HG03521 (cell line): ENCODE data around the gene TRAM1L1.
A peak's percentile ranks its signal among the peaks of the same experiment; 100 is the strongest.

ENCODE experiments used
- ATAC-seq: cut with Tn5 transposase; IDR thresholded peaks from one replicate; pipeline ENCODE4 v1.9.1; 2021; ENCODE audit warnings: mild to moderate bottlenecking, moderate library complexity; ENCODE audit not compliant: unreplicated experiment

Gene TRAM1L1

DNA sequence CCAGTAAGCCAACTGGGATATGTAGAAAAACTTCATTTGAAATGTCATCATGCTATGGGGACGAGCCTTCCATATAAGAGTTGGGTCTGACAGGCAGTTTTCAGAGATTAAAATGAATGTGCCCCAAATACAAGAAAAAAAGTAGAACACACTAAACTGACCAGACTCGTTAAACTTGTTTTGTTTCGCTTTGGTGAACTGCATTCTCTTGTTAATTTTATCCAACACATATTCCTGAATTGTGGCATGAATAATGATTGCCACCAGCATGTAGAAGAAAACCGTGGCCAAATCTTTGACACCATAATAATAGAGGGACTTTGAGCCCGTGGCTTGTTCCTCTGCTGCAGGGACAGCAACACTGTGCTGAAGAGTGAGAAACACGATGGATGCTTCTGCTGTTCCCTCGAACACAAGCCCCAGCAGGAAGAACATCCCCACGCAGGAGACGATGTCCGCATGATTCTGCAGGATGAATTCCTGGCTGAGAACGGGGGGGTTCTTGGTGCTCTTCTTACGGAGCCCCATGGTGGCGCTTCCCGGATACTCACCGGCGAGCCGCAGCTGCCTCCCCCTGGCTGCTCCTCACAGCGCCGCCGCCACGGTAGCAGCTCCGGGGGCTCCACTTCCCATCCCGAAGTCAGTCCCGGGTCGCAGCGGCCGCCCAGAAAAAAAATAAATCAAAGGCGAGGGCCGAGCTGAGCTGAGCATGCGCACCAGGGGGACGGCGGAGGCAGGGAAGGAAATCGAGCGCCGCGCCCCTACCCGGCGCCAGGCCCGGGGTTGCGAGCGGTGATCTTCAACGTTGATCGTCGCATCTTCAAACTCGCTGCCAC, at the start of gene TRAM1L1:
TSS of gene TRAM1L1 (minus strand) at position 711 of the 836 bp plus-strand sequence. CDS start at position 528, 183 bp downstream.
- peak; percentile 48 for ATAC-seq

DNA sequence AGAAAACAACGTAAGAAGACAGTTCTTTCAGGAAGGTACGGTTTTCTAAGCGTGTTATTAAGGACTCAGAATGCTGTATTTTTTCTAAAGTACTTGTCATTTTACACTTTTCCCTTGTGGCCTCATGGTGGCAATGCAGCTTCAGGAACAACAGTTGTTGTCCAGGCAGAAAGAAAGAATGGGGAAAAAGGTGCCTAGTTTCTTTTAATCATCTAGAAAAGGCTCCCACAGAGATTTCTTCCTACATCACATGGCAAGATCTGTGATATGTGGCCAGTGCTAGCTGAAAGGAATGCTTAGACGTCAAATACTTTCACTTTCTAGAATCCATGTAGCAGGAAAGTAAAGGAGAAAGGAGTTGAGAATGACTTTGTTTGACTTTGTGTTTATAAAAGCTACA, 49.0 kb upstream of the TRAM1L1 start:
- ATAC-seq: no peak

DNA sequence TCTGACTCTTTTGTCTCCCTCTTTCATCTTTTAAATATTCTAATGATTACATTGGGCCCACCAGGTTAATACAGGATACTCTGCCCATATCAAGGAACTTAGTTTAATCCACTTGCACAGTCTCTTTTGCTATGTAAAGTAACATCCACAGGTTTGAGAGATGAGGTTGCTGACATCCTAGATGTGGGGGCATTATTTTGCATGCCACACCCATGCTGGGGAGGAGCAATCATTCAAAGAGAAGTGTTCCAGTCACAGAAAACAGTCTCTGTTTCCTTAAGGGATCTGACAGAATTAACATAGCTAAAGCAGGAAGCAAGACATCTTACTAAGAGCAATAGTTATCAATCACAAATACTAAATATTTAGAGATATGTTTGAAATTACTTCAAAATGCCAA, 11.5 kb upstream of the TRAM1L1 start:
- ATAC-seq: no peak

DNA sequence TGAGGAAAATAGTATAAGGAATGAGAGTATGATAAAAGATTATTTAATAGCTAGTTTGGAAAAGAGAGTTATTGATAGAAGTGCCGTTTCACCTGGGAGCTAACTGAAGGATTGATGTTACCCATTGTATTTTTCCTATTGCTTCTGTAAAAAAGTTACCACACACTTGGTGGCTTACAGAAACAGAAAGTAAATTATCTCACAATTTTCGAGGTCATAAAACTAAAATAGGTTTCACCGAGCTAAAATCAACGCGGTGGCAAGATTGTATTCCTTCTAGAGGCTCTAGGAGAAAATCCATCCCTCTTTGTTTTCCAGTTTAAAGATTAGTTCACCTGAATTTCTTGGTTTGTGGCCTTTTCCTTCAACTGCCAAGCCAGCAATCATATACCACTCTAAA, 11.1 kb upstream of the TRAM1L1 start:
- ATAC-seq: no peak

DNA sequence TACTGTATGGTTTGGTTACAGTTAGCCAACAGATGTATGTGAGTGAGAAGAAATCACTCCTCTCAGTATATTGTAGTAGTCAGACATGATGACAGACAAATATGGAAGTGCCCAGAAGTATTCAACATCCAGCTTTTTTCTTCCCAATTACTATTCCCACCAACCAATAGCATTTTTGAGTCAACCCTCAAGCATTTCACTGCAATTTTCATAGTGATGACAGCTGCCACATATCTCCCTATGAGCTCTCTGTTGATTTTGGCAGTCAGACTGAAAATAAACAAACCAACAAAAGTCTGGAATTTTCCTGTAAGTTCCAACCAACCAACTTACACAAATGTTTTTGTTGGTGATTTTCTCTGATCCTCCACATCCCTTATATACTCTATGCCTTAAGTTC, 8.2 kb upstream of the TRAM1L1 start:
- no peak for ATAC-seq

DNA sequence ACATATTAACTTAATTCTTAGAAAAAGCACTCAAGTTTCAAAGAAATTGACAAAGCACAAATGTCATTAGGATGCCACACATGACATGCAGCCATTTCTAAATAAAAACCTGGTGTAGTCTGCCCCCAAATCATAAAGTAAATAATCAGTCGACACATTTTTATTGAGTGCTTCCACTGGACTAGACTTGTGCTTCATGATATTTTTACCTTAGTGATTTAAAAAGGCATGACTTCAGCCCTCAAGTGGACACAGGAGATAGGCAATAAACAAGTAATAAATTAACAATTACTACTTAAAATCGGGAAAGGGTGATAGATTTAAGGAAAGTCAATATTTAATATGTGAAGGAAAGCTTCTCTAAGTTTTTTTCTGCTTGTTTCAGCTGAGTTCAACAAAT, 7.6 kb downstream of the TRAM1L1 start:
- ATAC-seq: no peak

DNA sequence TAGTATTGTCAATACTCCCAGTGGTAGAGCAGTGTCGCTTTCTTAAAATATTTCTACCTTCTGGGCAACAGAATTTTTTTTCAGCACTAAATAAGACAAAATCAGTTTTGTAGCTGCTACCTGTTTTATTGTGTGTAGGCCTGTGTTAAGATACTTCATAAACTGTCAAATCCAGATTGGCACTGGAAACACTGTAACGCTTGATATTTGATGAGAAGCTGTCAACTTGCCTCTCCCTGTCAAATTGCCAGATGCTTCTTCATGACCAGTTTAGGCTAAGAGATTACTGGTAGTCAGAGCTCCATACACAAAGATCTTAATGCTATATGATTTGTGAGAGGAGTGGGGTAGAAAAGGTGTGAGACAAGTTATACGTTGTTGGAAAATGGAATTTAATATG, 17.3 kb downstream of the TRAM1L1 start:
- no peak for ATAC-seq

DNA sequence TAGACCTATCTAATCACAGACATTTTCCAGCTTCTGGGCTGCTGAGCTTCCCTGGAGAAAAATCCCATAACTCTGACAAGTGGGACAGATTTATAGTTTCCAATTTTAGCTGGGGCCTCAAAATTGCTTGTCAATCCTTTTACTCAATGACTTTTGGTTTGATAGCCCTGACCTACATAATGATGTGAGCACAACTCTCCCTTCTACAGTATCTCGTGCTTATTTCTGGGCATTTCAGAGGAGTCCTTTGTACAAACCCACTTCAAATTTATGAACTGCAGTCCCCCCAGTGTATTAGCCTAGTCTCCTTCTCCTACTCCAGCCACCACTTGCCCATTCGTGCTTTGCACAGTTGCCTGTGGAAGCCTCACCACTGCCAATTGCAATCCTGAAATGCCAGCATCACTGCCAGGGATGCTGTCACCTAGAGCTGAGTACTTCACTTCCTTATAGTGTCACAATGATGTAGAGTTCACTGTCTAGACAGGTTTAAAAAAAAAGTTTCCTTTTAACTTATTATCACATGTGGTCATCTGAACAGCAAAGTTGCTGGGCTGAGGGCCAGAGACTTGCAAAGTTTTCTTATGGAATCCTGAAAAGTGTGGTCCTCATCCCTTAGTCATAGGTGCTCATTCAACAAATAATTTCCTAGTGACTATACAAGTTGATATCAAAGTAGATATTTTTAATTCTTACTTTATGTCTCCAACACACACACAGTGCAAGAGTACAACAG, 21.2 kb downstream of the TRAM1L1 start:
- ATAC-seq: no peak

DNA sequence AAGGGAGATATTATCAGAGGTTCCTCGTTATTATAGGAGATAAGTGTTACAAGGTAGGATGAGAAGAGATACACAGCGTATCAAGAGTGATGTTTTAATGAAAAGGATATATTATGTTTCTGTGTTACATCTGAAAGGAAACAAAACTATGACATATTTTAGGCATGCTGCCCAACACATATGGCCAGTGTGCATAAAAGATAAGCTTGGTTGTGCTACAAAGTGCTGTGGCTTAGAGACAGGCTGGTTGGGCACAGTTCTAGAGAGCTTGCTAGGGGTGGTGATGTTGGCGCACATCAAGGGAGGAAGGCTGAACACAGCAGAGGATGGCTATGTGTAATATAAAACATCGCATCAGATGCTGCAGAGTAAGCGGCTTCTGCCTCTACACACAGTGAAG, 42.4 kb downstream of the TRAM1L1 start:
- ATAC-seq: no peak
